BE2C (cell line): ENCODE data around the gene PRR16.

ENCODE experiments used
- DNase-seq: peaks from one replicate; pipeline ENCODE4 v3.0.0-alpha.2; 2020
- H3K27me3 ChIP-seq: fragments of 250-450 bp; sonication (Bioruptor Pico); 2 replicates; pipeline ENCODE4 v1.5.1; 2020; ENCODE audit warnings: mild to moderate bottlenecking
- H3K36me3 ChIP-seq: fragments of 250-450 bp; sonication (Bioruptor Pico); 2 replicates; pipeline ENCODE4 v1.5.1; 2020; ENCODE audit warnings: mild to moderate bottlenecking
- H3K4me1 ChIP-seq: fragments of 250-450 bp; sonication (Bioruptor Pico); 2 replicates; pipeline ENCODE4 v1.5.1; 2020
- H3K4me3 ChIP-seq: 2 replicates; pipeline ENCODE4 v1.5.1; 2011; ENCODE audit warnings: low read depth, low read length
- H3K9me3 ChIP-seq: fragments of 250-450 bp; sonication (Bioruptor Pico); 2 replicates; pipeline ENCODE4 v1.5.1; 2020
- TF ChIP-seq, protein P1 (sequence below): IDR thresholded peaks from 2 replicates; pipeline ENCODE4 v1.5.1; 2012; ENCODE audit warnings: mild to moderate bottlenecking, low read depth, low read length

PRR16 gene

DNA sequence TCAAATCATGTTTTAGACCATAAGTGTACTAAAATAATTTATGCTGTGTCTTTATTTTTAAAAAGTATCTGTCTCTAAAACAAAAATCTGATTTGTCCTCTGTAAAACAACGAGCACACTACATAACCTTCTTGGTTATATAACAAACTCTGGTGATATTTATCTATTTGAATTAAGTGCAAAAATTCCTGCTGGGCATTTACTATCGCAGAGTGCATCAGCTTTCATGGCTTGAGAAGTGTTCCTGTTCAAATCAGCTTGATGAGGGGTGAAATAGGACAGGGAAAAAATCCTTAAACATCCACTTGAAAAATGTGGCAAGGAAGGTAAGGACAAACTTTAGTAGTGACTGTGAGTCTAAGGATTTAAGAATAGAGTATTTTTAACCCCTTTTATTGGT is 65.3 kb downstream of the PRR16 start:
- H3K4me1 ChIP-seq, result peaks cover 7% of the 10 kb centered on the region
- H3K4me3 ChIP-seq, result no peak overlapping the region
- no peaks in the 10 kb centered on the region for H3K36me3 ChIP-seq
- TF ChIP-seq, protein P1, sequence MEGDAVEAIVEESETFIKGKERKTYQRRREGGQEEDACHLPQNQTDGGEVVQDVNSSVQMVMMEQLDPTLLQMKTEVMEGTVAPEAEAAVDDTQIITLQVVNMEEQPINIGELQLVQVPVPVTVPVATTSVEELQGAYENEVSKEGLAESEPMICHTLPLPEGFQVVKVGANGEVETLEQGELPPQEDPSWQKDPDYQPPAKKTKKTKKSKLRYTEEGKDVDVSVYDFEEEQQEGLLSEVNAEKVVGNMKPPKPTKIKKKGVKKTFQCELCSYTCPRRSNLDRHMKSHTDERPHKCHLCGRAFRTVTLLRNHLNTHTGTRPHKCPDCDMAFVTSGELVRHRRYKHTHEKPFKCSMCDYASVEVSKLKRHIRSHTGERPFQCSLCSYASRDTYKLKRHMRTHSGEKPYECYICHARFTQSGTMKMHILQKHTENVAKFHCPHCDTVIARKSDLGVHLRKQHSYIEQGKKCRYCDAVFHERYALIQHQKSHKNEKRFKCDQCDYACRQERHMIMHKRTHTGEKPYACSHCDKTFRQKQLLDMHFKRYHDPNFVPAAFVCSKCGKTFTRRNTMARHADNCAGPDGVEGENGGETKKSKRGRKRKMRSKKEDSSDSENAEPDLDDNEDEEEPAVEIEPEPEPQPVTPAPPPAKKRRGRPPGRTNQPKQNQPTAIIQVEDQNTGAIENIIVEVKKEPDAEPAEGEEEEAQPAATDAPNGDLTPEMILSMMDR, result no peak
- H3K27me3 ChIP-seq, result no peaks in the 10 kb centered on the region
- no peak for DNase-seq
- no peaks in the 10 kb centered on the region for H3K9me3 ChIP-seq

DNA sequence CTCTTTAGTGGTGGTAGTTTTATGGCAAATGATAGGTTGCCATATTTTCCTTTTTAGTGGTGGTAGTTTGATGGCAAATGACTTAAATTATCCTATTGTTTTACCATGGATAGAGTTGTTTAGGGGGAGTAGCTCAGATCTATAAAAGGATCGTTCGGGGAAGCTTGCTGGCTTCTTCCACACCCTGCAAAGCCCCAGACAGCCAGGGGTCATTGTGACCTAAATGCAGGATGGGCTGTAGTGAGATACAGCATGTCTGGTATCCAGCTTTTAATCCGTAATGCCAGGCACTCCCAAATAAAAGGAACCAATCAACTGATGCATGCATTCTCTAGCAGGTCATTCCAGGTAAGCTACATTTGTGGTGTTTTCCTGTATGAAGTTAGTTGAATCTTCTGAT is 67.1 kb downstream of the PRR16 start:
- H3K36me3 ChIP-seq, result no peaks in the 10 kb centered on the region
- DNase-seq, result peak; percentile 12
- peaks cover 7% of the 10 kb centered on the region for H3K4me1 ChIP-seq
- no peak overlapping the region for H3K4me3 ChIP-seq
- H3K27me3 ChIP-seq, result no peaks in the 10 kb centered on the region
- H3K9me3 ChIP-seq, result no peaks in the 10 kb centered on the region
- TF ChIP-seq, protein P1, result no peak

DNA sequence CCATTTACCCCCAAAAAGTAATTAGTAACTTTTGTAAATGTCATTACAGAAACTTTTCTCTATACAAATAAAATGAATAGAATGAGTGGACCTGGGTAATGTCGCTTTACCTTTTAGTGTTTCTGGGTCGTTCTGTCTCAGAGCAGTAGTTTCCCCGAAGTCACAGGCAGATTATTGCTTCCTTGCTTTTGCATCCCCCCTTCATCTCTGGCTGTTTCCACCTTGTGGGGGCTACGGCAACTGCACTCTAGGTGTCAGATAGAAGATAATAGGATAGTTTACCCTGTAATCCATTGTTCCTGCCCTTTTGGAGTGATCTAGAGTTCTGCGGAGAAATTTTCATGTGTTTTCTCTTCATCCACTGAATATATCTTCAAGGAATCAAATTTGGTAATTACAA is 68.7 kb downstream of the PRR16 start:
- H3K27me3 ChIP-seq, result no peaks in the 10 kb centered on the region
- DNase-seq, result peak; percentile 32

DNA sequence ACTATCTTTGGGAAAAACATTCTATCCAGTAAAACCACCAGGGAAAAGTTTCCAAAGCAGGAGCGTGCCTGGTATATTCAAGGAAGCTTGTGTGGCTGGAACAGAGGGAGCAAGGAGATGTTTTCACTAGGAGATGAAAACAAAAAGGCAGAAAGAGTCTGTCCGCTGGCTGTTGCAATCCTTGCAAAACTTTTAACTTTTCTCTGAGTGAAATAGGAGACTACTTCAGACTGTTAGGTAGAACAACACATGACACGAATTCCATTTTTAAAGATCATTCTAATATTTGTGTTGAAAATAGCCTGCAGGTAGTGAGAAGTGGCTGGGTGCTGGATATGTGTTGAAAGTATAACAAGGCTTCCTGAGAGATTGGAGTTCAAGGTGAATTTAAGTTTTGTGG is 69.5 kb downstream of the PRR16 start:
- H3K36me3 ChIP-seq, result no peaks in the 10 kb centered on the region
- no peak overlapping the region for H3K4me3 ChIP-seq
- no peaks in the 10 kb centered on the region for H3K27me3 ChIP-seq
- H3K4me1 ChIP-seq, result peaks cover 7% of the 10 kb centered on the region
- TF ChIP-seq, protein P1, result no peak
- no peaks in the 10 kb centered on the region for H3K9me3 ChIP-seq
- no peak for DNase-seq

More for the DNA sequence above, 68.7 kb downstream of the PRR16 start:
- no peaks in the 10 kb centered on the region for H3K36me3 ChIP-seq
- no peak overlapping the region for H3K4me3 ChIP-seq
- TF ChIP-seq, protein P1, result peak; percentile 62
- no peaks in the 10 kb centered on the region for H3K9me3 ChIP-seq
- H3K4me1 ChIP-seq, result peaks cover 7% of the 10 kb centered on the region

DNA sequence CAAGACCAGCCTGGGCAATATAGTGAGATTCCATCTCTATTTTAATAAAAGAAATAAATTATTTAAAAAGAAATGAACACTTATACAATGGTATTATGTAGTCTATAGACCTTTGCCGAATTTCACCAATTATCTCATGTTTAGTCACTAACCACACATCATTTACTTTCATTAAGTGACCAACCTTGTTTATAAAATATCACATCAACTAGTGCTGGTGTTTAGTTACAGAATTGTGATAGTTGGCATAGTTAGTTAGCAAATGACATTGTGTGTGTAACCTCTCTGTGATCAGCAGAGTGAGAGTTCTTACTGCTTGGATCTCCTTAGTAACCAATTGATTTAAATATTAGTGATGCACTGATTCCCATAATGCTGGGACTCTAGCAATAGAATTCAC is 71.8 kb downstream of the PRR16 start:
- no peak overlapping the region for H3K4me3 ChIP-seq
- no peak for DNase-seq
- no peaks in the 10 kb centered on the region for H3K27me3 ChIP-seq

DNA sequence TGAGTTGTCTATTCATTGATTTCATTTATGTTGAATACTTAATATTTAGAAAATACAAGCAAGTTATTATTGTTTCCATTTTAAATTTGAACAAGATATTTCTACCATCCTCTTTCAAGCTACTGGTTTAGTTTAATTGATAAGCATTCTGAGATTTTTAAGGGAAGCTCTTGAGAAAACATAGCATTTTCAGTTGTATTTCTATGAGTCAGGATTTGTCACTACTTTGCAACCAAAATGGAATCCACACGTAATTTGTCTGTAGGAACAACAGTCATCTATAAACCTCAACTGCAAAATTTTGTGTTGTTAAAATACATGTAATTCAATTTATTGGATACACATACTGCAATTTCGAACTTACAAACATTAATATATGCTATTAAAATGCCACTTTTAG is 74.0 kb downstream of the PRR16 start:
- no peaks in the 10 kb centered on the region for H3K36me3 ChIP-seq
- no peaks in the 10 kb centered on the region for H3K27me3 ChIP-seq
- H3K4me1 ChIP-seq, result no peaks in the 10 kb centered on the region; the same call in 1 of the 2 replicates
- no peaks in the 10 kb centered on the region for H3K9me3 ChIP-seq
- TF ChIP-seq, protein P1, result no peak
- no peak for DNase-seq
- no peak overlapping the region for H3K4me3 ChIP-seq

More for the DNA sequence above, 71.8 kb downstream of the PRR16 start:
- Histone ChIP-seq H3K36me3 (no peaks in the 10 kb centered on the region), H3K9me3 (no peaks in the 10 kb centered on the region), H3K4me1 (no peaks in the 10 kb centered on the region; the same call in none of the 2 replicates)
- TF ChIP-seq, protein P1, result no peak
